Measurements from ENCODE around the gene GDPD3. TPM values are rescaled to one million over a fixed set of nuclear protein-coding genes. Genes with fewer than 3 reads are reported as not detected.
"Not testable (repeated sequence)": the region's sequence is repeated elsewhere in the genome, so short reads cannot be mapped to it uniquely, and the experiment has no call there.

GDPD3 gene
- total RNA-seq, 1 donor from 2014 or later = 6.1 TPM

- Mint-ChIP-seq H3K9me3 (no peaks in the 10 kb centered on the region), H3K4me1 (peaks cover 6% of the 10 kb centered on the region), H3K27me3 (peaks cover 1% of the 10 kb centered on the region), H3K27ac (no peak overlapping the region), H3K4me3 (no peak overlapping the region), H3K36me3 (ENCODE audit: low read depth) (no peaks in the 10 kb centered on the region)
- CTCF ChIA-PET = no interaction called here
- ATAC-seq (ENCODE audit: low read depth) = no peak
- no peak for TF ChIP-seq CTCF (IDR thresholded peaks at IDR 0.05)
- POLR2A ChIA-PET = interaction anchor here (0.6 to 1.5 kb wide), 2 partner anchors 43 to 46 kb away, joined by 4 to 7 read pairs; partner anchors contain the start of gene CORO1A
- DNase-seq = no peak
- intact Hi-C loops (cut with micrococcal nuclease) = no loop called here
These were observed 23.8 kb upstream of the GDPD3 start for GRCh38 chr16:30136971-30137605.

- ChIA-PET POLR2A (no interaction called here), CTCF (no interaction called here)
- TF ChIP-seq CTCF (IDR thresholded peaks at IDR 0.05) = no peak
- intact Hi-C loops (cut with micrococcal nuclease) = no loop called here
- peaks cover 1% of the 10 kb centered on the region for H3K27me3 Mint-ChIP-seq
- no peaks in the 10 kb centered on the region for H3K9me3 Mint-ChIP-seq
- H3K27ac Mint-ChIP-seq = no peak overlapping the region
- no peaks in the 10 kb centered on the region for H3K4me1 Mint-ChIP-seq
- no peaks in the 10 kb centered on the region for H3K36me3 Mint-ChIP-seq (ENCODE audit: low read depth)
- no peak overlapping the region for H3K4me3 Mint-ChIP-seq
- DNase-seq = no peak
- no peak for ATAC-seq (ENCODE audit: low read depth)
These were observed 19.3 kb upstream of the GDPD3 start for GRCh38 chr16:30132591-30132990.

GRCh38 chr16:30131869-30132475, 18.6 kb upstream of the GDPD3 start:
- ATAC-seq (ENCODE audit: low read depth) = no peak
- no peaks in the 10 kb centered on the region for H3K9me3 Mint-ChIP-seq
- DNase-seq = no peak
- ChIA-PET CTCF (no interaction called here), POLR2A (no interaction called here)
- no peak overlapping the region for H3K4me3 Mint-ChIP-seq
- no peaks in the 10 kb centered on the region for H3K36me3 Mint-ChIP-seq (ENCODE audit: low read depth)
- no peak for TF ChIP-seq CTCF (IDR thresholded peaks at IDR 0.05)
- intact Hi-C loops (cut with micrococcal nuclease) = no loop called here
- H3K27ac Mint-ChIP-seq = no peak overlapping the region
- H3K27me3 Mint-ChIP-seq = peaks cover 1% of the 10 kb centered on the region
- no peaks in the 10 kb centered on the region for H3K4me1 Mint-ChIP-seq

- H3K36me3 Mint-ChIP-seq (ENCODE audit: low read depth) = no peaks in the 10 kb centered on the region
- DNase-seq = no peak
- no peak overlapping the region for H3K4me3 Mint-ChIP-seq
- no peaks in the 10 kb centered on the region for H3K9me3 Mint-ChIP-seq
- ChIA-PET POLR2A (no interaction called here), CTCF (no interaction called here)
- intact Hi-C loops (cut with micrococcal nuclease) = no loop called here
- no peaks in the 10 kb centered on the region for H3K4me1 Mint-ChIP-seq
- no peak for ATAC-seq (ENCODE audit: low read depth)
- H3K27me3 Mint-ChIP-seq = no peaks in the 10 kb centered on the region
- H3K27ac Mint-ChIP-seq = no peak overlapping the region
- no peak for TF ChIP-seq CTCF (IDR thresholded peaks at IDR 0.05)
These were observed 14.7 kb upstream of the GDPD3 start for GRCh38 chr16:30127993-30128392.

- H3K9me3 Mint-ChIP-seq; DNase-seq; H3K36me3 Mint-ChIP-seq (ENCODE audit: low read depth); ATAC-seq (ENCODE audit: low read depth); CTCF ChIA-PET; H3K27ac Mint-ChIP-seq; H3K27me3 Mint-ChIP-seq; H3K4me3 Mint-ChIP-seq; intact Hi-C loops (cut with micrococcal nuclease): not testable (repeated sequence)
- POLR2A ChIA-PET = interaction anchor here (0.6 to 0.7 kb wide), 2 partner anchors 34 to 60 kb away, joined by 3 read pairs; partner anchors contain the start of gene TBX6
- H3K4me1 Mint-ChIP-seq = peaks cover 12% of the 10 kb centered on the region
These were observed 12.4 kb upstream of the GDPD3 start for GRCh38 chr16:30125690-30126089.

Measured in activated B cell treated with CpG ODN at 0.5 μM for 24 hours (primary cell).